HL-60 (cell line): ENCODE results near the gene GPC5.

Source experiments
- DNase-seq, 2 experiments: peaks; one replicate each; pipeline ENCODE4 v3.0.0-alpha.2; 2010 to 2020; ENCODE audit warnings: low read depth in 1 of 2, low spot score in 1 of 2
- H3K27ac ChIP-seq: fragments of 250-450 bp; sonication (Bioruptor Pico); replicated peaks from 2 replicates; pipeline ENCODE4 v1.5.1; 2020; ENCODE audit warnings: mild to moderate bottlenecking, moderate library complexity
- H3K27me3 ChIP-seq: fragments of 250-450 bp; sonication (Bioruptor Pico); 2 replicates; pipeline ENCODE4 v1.5.1; 2021; ENCODE audit warnings: mild to moderate bottlenecking, moderate library complexity; ENCODE audit not compliant: insufficient read depth, poor library complexity, severe bottlenecking
- H3K4me3 ChIP-seq: replicated peaks from 2 replicates; pipeline ENCODE4 v1.5.1; 2011; ENCODE audit warnings: mild to moderate bottlenecking, control low read depth, low read length; ENCODE audit not compliant: insufficient read depth
- GABPA ChIP-seq: IDR thresholded peaks from 2 replicates; pipeline ENCODE4 v1.6.1; 2012; ENCODE audit warnings: low read depth
- POLR2AphosphoS5 ChIP-seq: IDR thresholded peaks from 2 replicates; pipeline ENCODE4 v1.6.1; 2012; ENCODE audit warnings: low read depth
- SPI1 ChIP-seq: IDR thresholded peaks from 2 replicates; pipeline ENCODE4 v1.6.1; 2012; ENCODE audit warnings: low read depth, mild to moderate bottlenecking, borderline replicate concordance
- TF ChIP-seq, protein P1 (sequence below): IDR thresholded peaks from 2 replicates; pipeline ENCODE4 v1.6.1; 2012; ENCODE audit warnings: low read depth; ENCODE audit not compliant: insufficient replicate concordance
- TF ChIP-seq, protein P2 (sequence below): IDR thresholded peaks from one replicate; pipeline ENCODE4 v1.5.1; 2011; ENCODE audit warnings: low read length, control low read depth, inconsistent platforms; ENCODE audit not compliant: insufficient read depth

Gene GPC5

GRCh38 chr13:91764527-91764926 lies 366.1 kb downstream of the GPC5 start:
- no peak for DNase-seq
- Histone ChIP-seq H3K27ac (no peak overlapping the region), H3K27me3 (no peaks in the 10 kb centered on the region), H3K4me3 (no peak overlapping the region)
- TF ChIP-seq GABPA: no peak
- TF ChIP-seq SPI1: no peak
- TF ChIP-seq, protein P1, sequence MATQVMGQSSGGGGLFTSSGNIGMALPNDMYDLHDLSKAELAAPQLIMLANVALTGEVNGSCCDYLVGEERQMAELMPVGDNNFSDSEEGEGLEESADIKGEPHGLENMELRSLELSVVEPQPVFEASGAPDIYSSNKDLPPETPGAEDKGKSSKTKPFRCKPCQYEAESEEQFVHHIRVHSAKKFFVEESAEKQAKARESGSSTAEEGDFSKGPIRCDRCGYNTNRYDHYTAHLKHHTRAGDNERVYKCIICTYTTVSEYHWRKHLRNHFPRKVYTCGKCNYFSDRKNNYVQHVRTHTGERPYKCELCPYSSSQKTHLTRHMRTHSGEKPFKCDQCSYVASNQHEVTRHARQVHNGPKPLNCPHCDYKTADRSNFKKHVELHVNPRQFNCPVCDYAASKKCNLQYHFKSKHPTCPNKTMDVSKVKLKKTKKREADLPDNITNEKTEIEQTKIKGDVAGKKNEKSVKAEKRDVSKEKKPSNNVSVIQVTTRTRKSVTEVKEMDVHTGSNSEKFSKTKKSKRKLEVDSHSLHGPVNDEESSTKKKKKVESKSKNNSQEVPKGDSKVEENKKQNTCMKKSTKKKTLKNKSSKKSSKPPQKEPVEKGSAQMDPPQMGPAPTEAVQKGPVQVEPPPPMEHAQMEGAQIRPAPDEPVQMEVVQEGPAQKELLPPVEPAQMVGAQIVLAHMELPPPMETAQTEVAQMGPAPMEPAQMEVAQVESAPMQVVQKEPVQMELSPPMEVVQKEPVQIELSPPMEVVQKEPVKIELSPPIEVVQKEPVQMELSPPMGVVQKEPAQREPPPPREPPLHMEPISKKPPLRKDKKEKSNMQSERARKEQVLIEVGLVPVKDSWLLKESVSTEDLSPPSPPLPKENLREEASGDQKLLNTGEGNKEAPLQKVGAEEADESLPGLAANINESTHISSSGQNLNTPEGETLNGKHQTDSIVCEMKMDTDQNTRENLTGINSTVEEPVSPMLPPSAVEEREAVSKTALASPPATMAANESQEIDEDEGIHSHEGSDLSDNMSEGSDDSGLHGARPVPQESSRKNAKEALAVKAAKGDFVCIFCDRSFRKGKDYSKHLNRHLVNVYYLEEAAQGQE: no peak
- TF ChIP-seq POLR2AphosphoS5: no peak
- TF ChIP-seq, protein P2, sequence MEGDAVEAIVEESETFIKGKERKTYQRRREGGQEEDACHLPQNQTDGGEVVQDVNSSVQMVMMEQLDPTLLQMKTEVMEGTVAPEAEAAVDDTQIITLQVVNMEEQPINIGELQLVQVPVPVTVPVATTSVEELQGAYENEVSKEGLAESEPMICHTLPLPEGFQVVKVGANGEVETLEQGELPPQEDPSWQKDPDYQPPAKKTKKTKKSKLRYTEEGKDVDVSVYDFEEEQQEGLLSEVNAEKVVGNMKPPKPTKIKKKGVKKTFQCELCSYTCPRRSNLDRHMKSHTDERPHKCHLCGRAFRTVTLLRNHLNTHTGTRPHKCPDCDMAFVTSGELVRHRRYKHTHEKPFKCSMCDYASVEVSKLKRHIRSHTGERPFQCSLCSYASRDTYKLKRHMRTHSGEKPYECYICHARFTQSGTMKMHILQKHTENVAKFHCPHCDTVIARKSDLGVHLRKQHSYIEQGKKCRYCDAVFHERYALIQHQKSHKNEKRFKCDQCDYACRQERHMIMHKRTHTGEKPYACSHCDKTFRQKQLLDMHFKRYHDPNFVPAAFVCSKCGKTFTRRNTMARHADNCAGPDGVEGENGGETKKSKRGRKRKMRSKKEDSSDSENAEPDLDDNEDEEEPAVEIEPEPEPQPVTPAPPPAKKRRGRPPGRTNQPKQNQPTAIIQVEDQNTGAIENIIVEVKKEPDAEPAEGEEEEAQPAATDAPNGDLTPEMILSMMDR: no peak

DNA sequence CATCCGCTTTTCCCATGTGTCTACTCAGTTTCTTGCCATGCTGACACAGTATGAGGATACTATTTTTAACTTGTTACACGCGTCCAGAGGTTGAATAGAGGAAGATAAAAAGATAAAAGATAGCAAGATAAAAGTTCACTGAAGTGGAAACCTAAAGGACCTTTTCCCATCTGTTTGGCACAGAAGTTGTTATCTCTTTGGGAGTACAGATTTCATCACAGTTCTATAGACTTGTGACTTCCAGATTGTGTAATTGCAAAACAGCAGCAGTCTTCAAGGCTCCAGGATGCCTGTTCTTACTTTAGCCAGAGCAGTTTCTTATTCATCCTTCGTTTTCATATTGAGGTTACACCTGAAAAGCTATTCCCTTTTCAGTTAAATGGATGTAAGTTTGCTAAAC lies 369.2 kb downstream of the GPC5 start:
- H3K27ac ChIP-seq: no peak overlapping the region
- no peaks in the 10 kb centered on the region for H3K27me3 ChIP-seq
- H3K4me3 ChIP-seq: no peak overlapping the region
- DNase-seq: no peak
- TF ChIP-seq SPI1: no peak
- TF ChIP-seq, protein P1: no peak
- no peak for TF ChIP-seq GABPA
- TF ChIP-seq, protein P2: no peak
- no peak for TF ChIP-seq POLR2AphosphoS5

GRCh38 chr13:91768746-91769145 lies 370.3 kb downstream of the GPC5 start:
- TF ChIP-seq GABPA (no peak), POLR2AphosphoS5 (no peak)
- no peak overlapping the region for H3K4me3 ChIP-seq
- no peaks in the 10 kb centered on the region for H3K27me3 ChIP-seq
- no peak for DNase-seq
- no peak overlapping the region for H3K27ac ChIP-seq

DNA sequence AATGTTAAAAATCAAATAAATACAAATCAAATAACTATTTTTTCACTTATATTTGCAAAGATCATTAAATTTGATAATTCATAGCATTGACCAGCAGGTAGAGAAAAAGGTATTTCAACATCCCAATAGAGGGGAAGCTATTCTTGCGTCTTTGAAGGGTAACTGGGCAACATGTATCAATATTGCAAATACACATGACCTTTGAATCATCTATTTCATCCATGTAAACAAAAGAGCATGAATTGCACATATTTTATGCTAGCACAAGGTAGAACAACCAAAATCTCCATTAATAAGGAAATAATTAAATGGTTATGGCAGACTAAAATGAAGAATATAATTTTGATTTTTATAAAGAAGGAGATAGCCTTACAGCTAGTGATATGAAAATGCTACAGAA lies 372.8 kb downstream of the GPC5 start:
- Histone ChIP-seq H3K27ac (no peak overlapping the region), H3K27me3 (no peaks in the 10 kb centered on the region), H3K4me3 (no peak overlapping the region)
- TF ChIP-seq GABPA: no peak
- no peak for DNase-seq

DNA sequence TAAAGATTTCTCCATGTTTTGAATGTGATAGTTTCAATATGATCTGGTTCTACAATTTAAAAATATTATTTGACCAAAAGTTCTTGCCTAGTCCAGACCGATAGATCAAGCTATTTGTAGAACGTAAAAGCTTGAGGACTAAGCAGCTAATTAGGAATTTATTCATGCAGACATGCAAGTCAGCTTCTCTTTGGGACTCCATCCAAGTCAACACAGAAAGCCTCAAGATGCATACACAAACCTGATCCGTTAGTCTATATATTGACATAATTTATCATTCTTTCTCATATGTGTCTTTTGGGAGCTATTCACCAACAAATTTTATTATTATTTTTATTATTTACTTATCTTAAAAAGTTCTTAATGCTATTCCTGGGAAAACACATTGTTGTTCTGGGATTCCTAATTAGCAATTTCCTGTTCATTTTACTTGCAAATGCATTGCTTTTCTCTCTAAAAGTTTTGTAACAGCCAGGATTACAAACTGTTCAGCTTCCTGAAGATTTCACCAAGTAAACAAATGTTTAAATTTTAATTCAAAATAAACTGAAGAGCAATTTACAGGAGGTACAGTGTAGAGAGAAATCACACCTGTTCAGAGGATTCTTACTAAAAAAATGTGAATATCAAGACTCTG lies 375.3 kb downstream of the GPC5 start:
- Histone ChIP-seq H3K4me3 (no peak overlapping the region), H3K27me3 (no peaks in the 10 kb centered on the region), H3K27ac (no peak overlapping the region)
- DNase-seq: no peak
- no peak for TF ChIP-seq SPI1
- TF ChIP-seq GABPA: no peak
- TF ChIP-seq, protein P2: no peak
- TF ChIP-seq, protein P1: no peak
- no peak for TF ChIP-seq POLR2AphosphoS5
